HG03460 (cell line): Measurements from ENCODE around the gene MRTFA.
"Not testable (repeated sequence)": the region's sequence is repeated elsewhere in the genome, so short reads cannot be mapped to it uniquely, and the experiment has no call there.

Experiments
- ATAC-seq: cut with Tn5 transposase; IDR thresholded peaks from one replicate; pipeline ENCODE4 v1.9.1; 2021; ENCODE audit not compliant: unreplicated experiment

The MRTFA gene

DNA sequence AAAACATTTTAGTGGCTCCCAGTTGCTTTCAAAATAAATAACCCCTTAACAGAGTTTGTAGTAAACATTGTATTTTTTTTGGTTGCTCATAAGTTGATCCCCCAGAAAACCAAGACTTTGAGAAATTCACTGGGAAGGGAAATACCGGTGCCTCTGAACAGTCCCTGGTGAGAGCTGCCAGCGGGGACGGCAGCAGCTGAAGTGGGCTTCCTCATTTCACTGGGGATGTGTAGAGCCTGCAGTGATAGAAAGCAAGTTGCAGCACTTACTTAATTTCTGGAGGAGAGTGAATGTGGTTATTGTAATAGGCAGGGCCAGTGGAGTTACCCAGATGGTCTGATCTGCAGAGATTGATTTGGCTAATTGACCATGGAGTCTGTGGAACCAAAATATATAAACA lies 24.2 kb upstream of the MRTFA start:
- no peak for ATAC-seq

DNA sequence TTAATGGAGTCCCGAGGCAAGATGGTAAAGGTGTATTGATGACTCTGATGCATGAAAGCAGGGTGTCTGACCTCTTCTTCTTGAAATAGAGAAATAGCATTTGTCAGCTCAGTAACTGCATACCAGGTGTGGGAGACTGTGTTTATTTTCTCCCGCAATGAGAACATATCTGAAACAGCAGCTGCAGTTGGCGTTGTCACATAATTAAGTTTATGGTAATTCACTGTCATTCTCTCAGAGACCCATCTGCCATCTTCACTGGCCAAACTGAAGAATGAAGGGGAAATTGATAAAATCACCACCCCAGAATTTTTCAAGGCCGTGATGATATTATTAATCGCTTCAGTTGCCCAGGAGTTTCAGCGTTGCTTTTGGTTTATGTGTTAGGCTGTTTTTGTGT lies 22.6 kb upstream of the MRTFA start:
- no peak for ATAC-seq

DNA sequence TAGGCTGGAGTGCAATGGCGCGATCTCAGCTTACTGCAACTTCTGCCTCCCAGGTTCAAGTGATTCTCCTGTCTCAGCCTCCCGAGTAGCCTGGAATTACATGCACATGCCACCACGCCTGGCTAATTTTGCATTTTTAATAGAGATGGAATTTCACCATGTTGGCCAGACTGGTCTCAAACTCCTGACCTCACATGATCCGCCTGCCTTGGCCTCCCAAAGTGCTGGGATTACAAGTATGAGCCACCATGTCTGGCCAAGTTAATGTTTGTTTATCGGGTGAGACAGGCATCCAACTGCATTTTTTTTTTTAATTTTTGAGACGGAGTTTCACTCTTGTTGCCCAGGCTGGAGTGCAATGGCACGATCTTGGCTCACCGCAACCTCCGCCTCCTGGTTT lies 20.1 kb upstream of the MRTFA start:
- ATAC-seq: not testable (repeated sequence)

DNA sequence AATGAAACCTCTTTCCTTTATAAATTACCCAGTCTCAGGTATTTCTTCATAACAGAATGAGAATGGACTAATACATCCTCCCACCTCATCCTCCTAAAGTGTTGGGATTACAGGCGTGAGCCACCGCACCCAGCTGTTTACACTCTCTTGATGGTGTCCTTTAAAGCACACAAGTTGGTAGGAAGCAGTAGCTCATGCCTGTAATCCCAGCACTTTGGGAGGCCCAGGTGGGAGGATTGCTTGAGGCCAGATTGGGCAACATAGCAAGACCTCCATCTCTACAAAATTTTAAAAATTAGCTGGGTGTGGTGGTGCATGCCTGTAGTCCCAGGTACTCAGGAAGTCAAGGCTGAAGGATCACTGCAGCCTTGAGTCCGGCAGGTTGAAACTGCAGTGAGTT lies 19.4 kb upstream of the MRTFA start:
- not testable (repeated sequence) for ATAC-seq

DNA sequence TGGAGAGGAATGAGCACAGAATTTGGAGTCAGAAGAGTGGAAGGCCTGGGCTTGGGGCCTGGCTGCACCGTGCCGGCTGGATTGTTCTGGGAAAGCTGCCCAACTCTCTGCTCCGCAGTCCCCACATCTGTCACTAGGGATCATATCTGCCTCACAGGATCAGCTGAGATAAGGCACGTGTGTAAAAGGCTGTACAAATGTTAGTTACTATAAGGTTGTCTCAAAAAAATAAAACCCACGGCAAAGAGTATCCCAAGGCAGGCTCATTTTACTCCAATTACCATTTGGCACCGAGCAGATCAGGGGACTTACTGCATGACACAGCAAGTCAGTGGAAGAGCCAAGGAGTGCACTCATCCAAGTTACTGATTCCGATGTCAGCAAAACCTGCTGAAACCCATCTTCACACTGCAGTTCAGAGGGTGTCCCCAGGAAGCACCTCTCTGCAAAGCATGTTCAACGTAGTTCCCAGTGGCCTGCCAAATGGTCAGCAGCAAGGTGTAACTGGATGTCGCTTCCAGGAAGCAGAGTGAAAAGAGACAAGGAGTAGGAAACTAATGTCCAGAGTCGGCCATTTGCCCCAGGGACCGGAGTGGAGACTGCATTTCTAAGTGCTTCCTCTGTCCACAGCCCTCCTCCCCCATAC lies 18.1 kb upstream of the MRTFA start:
- no peak for ATAC-seq

DNA sequence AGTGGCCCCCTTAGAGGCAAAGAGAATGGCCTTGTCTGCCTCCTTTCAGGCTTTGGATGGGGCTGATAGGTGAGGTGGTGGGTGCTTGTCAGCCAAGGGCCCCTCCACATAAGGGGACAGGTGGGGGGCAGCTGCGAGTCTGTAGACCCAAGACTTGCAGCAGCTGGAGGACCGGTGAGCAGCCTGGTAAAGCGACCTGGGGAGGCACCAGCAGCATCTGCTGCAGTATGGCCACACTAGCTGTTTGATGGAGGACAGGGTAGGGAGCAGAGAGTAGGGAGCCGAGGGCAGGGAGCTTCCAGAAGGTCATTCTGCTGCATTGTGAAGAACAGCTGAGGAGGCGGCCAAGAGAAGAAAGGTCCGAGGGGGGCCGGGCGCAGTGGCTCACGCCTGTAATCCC lies 16.8 kb upstream of the MRTFA start:
- ATAC-seq: no peak

DNA sequence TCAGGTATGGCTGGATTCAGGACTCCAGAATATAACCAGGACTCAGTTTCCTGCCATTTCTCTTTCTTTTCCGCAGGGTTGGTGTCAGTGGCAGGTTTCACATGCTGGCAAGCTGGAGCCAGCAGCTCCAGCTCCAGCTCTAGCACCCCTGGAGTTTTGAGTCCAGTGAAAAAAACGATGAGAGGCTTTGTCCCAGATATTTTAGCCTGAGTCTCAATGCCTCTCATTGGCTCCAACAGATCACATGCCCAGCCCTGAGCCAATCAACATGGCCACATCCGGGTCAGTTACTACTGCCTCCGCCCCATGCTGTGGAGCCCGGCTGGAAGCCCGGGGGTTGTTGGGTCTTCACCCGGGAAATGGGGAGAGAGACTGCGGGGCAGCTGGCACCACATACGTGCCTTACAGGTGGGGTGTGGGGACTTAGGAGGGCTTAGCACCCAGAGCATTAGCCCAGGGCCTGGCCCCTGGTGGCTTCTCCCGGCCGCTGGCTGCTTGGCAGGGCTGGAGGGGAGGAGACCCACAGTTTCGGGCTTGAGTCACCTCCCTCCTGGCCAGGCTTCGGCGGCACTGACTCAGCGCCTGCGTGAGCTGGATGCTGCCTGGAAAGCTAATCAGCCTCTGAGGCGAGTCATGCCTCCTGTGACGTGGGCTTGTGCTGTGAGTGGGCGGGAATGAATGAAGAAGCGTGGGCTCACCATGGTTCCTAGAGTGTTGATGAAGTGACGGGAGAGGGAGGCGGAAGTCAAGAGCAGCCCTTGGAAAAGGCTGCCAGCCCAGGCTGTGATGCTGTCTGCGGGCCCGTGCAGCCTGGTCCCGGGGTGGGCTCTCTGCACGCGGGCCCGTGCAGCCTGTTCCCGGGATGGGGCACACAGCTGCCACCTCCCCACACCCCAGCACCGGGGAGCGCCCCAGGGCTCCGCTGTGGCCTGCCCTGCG lies 15.3 kb upstream of the MRTFA start:
- ATAC-seq: peak; percentile 61

DNA sequence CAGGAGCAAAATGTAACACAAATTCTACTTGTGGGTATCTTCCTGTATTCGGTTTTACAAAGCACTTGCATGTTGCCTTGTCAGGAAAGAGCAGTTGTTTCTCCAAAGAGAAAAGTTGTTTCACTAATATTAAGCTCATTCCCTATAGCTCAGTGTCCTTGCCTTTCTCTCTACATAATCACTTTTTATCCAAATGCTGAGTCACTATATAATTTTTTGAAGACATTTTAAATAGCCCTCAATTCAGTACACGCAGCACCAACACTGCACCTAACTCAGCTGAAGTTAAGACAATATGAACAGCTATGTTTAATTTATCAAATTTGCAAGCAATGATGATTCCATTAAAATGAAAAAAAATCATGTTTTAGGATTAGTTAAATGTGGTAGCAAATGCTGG lies 14.5 kb upstream of the MRTFA start:
- no peak for ATAC-seq

DNA sequence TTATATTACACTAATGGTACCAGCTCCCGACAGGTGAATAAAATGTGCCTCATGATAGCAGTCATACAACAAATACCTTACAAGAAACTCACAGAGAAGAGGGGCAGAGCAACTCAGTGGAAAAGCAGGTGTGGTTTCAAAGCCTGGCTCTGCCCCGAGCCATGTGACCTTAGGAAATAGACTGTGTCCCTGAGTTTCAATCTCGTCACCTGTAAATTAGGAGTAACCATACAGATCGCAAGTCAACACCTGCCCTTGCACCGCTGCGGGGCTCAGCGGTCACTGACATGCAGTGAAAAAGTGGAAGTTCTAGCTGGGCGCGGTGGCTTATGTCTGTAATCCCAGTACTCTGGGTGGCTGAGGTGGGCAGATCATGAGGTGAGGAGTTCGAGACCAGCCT lies 11.9 kb upstream of the MRTFA start:
- no peak for ATAC-seq

DNA sequence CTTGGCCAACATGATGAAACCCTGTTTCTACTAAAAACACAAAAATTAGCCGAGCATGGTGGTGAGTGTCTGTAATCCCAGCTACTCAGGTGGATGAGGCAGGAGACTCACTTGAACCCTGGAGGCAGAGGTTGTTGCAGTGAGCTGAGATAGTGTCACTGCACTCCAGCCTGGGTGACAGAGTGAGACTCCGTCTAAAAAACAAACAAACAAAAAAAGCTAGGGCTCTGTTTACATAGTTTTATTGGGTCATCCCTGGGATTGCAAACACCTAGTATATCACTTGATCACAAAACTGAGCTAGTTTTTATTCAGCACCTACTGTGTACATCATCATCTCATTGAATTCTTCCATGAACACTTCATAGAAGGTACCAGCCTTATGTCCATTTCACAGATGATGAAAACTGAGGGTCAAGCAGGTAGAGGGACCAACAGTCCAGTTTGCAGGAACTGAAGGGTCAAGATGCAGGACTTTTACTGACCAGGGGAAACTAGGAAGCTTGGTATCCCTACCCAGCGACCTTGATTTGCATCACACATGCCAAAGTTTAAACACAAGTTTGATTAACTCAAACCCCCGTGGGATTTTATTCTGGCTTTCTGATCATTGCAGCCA lies 9.2 kb upstream of the MRTFA start:
- no peak for ATAC-seq

DNA sequence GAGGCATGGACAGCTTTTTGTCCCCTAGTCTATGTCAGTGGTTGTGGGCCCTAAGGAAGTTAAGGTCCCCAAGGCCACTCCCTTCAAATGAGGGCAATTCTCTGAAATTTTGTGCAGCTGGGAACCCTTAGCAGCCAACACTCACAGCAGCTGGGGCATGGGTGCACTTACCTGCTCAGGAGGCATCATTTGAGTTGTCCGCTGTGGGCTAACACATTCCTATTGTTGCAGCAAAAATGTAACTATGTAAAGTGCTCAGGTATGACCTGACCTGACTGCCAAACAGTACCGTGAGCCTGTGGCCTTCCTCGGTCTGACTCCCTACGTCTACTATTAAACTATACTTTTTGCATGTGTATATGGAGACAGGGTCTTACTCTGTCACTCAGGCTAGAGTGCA lies 5.8 kb upstream of the MRTFA start:
- ATAC-seq: no peak

DNA sequence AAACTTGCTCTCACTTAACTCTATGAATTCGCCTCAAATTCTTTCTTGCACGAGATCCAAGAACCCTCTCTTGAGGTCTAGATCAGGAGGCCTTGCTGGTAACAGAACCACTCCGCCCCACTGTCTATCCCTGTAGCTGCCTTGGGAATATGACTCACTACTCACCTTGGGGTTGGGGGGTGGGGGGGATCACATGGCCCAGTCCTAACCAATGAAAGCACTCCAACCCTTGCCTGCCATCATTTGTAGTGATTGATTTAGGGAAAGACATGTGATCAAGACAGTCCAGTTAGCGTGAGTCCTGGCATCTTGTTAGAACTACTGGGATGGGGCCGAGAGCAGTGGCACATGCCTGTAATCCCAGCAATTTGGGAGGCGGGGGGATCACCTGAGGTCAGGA lies 4.8 kb upstream of the MRTFA start:
- ATAC-seq: no peak

DNA sequence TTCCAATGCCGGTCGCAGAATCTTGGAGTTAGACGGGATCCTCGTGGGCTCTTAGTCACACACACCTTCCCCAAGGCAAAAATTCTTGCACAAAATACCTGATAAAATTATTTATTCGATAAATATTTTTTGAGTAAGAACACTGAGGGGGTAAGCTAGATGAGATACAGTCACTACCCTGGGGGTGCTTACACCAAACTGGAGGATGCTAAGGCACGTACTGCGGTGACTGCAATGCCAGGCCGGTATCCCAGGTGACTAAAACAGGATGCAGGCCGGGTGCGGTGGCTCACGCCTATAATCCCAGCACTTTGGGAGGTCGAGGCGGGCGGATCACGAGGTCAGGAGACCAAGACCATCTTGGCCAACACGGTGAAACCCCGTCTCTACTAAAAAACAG lies 1.7 kb upstream of the MRTFA start:
- ATAC-seq: no peak

DNA sequence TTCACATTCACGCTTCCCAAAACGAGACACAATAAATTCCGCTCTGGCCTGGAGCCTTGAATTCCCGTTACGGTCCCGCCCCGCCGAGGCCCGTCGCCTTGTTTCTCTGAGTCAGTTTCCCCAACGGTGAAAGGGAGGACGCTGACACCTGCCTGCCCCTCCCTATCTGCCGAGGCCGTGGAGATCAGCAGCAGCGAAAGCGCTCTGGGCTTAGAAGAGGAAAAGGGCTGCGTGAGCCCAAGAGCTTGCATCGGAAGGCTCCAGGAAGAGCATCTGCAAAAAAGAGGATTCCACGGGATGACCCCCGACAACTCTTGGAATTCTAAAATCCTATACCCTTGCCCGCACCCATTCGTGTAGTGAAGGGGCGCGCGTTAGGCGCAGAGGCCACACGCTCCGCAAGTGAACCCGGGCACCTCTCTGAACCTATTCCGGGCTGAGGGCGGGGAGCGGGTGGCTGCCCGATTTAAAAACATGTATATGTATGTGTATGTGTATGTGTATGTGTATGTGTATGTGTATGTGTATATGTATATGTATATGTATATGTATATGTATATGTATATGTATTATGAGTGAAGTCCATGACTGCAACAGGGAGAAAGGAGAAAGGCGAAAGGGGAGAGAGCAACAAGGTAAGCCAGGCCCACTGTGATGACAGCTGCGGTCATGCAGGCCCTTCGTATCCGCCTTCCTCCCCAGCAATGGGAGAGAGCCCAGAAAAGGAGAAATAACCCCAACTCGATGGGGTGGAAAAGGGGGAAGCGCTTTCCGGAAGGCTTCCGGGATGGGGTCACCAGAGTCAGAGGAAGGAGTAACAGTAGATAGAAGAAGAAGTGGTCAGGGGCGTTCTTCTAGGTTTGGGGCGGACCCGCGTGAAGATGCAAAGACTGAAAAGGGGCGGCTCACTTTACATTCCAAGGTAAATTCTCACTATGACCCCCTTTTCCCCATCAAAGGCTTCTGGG lies 948 bp upstream of the MRTFA start:
- peak; percentile 16 for ATAC-seq

DNA sequence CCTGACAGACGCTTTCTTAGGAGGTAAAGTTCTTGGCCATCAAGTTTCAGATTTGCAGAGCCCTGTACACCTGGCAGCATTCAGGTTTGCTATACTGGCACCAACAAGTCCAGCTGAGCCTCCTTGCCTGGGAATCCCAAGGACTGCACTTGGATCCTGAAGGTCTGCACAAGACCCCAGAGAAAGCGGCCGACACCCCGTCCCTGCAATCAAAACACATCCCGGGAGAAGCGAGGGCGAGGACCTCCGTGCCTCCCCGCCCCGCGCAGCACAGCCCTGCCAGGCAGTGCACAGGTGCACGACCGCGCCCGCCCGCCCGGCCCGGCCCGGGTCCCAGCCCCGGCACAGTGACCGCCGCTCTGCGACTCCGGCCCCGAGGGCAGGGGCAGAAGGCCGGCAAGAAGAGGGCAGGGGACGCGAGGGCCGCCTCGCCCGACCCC lies 559 bp downstream of the MRTFA start:
- no peak for ATAC-seq

DNA sequence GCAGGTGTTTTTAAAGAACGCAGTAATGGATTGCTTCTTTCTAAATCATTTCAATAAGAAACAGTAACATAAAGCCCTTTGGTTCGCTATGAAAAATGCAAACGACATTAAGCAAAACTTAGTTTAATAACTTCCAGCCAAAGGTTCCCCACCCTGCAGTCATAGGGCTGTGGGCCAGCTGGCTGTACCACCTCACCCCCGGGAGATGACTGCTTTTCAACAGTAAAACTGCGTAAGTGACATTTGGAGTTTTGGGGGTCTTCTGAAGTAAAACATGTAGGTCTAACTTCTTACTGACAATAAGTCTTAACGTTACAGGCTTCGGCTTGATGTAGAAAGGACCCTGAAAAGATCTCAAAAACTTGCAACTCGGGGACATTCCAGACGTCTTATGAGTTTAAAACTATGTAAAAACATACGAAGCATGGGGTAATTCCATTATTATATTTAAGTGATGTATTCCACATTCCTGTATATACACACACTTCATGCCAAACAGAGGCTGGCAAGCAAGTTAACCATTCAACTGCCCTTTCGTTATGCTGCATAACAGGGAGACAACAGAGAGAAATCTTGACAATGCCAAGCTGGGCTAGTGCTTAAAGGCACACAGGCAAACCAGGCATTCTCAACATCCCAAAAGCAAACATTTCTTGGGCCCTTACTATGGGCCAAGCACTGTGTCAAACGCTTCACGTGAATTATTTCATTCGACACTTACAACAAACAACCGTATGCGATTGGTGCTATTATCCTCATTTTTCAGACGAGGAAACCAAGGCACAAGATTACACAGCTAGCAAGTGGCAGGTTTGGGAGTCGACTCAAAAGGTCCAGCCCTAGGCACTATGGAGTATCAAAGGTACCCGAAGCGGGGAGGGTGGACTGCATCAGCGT lies 1.2 kb downstream of the MRTFA start:
- no peak for ATAC-seq

DNA sequence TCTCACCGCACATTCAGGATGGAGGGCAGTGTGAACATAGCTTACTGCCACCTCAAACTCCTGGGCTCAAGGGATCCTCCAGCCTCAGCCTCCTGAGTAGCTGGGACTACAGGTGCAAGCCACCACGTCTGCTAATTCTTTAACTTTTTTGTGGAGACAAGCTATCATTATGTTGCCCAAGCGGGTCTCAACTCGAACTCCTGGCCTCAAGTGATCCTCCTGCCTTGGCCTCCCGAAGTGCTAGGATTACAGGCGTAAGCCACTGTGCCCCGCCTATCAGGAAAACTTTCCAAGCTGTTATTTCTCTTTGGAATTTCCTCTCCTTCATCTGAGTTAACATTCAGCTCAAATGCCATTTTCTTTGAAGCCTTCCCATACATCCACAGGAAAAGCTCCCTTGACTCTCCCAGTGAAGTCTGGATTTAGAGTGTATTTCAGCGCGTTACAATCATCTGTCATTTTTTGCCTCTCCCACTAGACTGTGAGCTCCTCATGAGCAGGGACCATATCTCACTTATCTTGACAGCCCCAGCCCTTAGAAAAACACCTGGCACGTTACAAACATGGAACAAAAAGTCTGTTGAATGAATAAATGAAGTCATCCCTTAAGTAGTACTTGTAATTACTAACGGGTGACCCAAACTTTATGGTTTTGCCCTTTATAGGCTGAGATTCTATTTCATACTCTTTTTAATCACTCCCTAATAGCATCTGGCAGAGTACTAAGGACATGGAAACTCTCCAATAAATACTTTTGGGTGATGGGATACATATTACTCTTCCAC lies 2.2 kb downstream of the MRTFA start:
- ATAC-seq: no peak

DNA sequence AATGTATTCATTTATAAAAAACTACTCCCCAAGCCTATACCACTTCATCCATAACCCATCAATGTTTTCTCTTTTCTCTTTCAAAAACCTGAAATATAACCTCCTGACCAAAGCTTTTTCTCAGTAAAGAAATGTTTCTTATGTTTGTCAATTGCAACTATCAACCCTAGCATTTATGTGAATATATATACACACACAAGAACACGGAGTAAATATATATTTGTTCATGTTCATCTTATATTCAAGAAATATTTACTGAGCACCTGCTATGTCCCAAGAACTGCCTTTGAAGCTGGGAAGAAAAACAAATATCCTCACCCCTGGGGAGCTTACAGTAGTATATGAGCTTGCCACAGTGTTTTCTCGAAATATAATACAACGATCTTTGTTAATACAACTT lies 3.5 kb downstream of the MRTFA start:
- ATAC-seq: no peak

DNA sequence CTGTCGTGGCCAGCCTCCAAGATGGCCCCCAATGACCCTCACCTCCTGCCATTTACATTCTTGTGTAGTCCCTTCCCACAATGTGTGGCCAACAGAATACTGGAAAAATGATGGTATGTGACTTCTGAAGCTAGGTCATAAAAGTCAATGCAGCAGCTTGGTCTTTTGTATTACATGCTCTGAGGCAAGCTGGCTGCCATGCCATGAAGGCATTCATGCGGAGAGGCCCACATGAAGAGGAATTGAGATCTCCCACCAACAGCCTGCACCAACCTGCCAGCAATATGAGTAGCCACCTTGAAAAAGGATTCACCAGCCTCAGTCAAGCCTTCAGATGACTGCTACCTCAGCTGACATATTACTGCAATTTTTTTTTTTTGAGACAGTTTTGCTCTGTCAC lies 4.6 kb downstream of the MRTFA start:
- ATAC-seq: no peak
